ENCODE data around the gene CFAP68.
"Not testable (repeated sequence)": the region's sequence is repeated elsewhere in the genome, so short reads cannot be mapped to it uniquely, and the experiment has no call there.

CFAP68 gene

DNA sequence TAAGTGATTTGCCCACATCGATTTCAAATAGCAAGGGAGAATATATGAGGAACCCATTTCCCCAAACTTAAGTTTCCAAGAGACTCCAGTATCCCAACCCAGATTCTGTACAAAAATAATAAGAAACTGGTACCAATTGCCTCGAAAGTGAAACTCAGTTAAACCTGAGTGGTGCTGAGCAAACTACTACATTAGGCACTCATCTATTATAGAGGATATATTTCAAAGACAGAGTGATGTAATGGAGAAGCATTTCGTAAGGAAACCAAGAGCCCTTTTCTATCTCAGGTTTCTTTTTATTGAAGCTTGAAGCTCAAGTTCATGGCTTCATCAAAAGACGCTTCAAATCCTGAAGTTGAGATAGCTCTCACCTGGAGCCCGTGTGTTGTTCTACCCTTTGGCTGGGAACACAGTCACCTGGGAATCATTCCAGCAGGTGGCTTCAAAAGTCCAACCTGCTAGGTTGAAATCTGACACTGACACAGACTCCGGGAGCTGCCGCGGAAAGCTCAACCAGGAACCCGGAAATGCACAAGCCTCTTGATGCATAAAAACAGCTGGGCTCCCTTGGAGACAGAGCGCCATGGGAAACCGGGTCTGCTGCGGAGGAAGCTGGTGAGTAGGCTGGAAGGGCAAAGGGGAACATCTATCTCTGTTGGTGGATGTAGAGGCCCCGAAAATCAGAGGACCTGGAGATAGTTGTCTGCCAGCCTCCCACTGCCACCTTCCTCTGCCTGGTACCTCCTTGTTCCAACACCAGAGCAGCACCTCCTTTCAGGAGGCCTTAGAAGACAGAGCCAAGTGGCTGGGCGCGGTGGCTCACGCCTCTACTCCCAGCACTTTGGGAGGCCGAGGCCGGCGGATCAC, 39.3 kb downstream of the CFAP68 start, which contains the start of gene C11orf52:
Gene C11orf52 (plus strand): TSS at position 524 of the 867 bp plus-strand sequence. CDS start 60 bp downstream, at position 584.
- DNase-seq (ENCODE audit: low read depth): peak; percentile 73

- DNase-seq (ENCODE audit: low read depth): peak; percentile 33
Observed at GRCh38 chr11:111920908-111921307, 41.6 kb downstream of the CFAP68 start.

- DNase-seq (ENCODE audit: low read depth): peak; percentile 49
Observed at GRCh38 chr11:111921541-111922230, 42.3 kb downstream of the CFAP68 start.

DNA sequence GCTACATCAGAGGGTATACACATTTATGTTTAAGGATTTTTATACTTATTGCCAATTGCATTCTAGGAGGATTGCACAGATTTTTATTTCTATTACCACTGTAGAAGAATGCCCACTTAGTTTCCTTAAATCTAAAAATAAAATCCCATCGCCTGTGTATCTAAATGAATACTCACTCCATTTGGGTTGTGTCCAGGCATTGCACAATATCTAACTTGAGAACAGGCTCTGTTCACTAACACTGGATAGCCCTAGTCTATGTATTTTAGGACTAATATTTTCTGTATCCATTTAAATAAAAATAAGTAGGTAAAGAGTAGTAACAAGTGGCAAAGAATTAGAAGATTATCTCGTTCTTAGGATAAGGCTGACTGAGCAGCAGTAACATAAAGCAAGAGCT, 43.5 kb downstream of the CFAP68 start:
- peak; percentile 91 for DNase-seq (ENCODE audit: low read depth)

GRCh38 chr11:111923351-111923788, 44.0 kb downstream of the CFAP68 start:
- DNase-seq (ENCODE audit: low read depth): peak; percentile 88

DNA sequence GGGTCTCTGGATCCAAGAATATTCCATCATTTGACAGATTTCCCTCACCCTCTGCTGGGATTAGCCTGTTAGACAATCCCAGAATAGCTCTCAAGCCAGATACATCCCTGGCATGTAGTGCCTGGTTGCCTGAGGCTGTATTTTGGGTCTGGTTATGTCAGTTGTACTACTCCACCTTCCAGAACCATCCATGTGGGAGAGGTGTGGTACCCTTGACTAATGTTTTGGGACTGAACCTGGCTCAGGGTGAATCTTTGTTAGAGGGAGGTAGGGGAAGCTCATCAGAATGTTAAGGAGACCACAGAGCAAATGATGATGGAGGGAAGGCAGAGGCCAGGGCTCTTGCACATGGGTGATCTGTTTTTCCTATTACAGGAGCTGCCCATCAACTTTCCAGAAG, 44.6 kb downstream of the CFAP68 start:
- DNase-seq (ENCODE audit: low read depth): peak; percentile 69

DNA sequence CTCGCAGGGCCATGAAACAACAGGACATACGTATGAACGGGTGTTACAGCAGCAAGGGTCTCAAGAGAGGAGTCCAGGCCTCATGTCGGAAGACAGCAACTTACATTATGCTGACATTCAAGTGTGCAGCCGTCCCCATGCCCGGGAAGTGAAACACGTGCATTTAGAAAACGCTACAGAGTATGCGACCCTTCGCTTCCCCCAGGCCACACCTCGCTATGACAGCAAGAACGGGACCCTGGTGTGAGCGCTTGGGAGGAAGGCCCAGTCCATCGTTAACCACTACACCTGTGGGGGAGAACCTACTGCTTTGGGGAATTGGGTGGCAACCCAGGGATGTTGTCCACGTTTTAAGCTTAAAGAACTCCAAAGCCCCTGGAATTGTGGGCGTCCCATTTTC, 46.6 kb downstream of the CFAP68 start:
- DNase-seq (ENCODE audit: low read depth): no peak

DNA sequence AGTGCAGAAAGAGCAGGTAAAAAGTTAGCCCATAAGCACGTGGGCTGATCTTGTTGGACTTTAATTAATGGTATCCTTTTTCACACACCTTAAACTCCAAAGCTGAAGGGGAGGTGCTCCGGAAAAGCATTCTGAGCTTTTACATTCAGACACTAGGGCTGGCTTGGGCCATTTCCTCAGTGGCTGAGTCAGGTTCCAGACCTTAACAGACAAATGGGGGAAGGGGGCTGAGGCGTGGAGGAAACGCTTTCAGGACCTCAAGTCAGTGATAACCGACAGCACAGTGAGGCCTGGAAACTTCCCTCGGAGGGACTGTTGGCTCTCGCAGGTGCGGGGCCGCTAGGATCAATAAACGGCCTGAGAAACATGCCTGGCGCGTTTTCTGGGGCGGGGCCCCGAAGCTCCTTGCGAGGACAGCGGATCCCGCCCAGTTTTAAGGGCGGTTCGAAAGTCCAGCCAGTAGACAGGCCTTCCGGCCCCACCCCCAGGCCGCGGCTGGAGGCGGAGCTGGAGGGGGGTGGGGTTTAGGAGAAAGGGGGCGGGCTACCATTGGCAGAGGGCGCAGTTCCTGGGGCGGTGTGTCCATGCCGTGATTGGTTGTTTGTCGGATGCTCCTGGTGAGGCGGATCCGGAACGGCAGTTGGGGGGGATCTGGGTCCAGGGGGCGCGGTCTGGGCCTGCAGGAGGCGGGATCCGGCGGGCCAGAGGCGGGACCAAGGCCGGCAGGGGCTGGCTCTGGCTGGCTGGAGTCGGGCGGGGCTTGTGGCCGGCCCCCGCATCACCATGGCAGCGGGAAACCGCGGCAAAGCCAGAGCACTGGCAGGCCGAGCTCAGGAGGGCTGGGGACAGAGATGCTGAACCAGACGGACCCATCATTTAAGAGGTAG, 47.4 kb downstream of the CFAP68 start:
- DNase-seq (ENCODE audit: low read depth): peak; percentile 97

DNA sequence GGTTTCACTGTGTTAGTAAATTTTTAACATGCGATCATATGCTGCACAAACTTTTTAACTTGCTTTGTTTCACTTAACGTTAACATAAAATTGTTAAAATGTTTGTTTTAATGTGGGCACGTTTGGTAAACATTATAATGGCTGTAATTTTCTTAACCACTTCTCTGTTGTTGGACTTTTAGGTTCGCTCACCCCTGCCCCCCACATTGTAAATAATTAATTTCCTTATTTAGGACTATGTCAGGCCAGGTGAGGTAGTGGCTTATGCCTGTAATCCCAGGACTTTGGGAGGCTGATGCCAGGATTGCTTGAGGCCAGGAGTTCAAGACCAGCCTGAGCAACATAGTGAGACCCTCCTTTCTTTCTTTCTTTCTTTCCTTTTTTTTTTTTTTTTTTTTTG, 51.1 kb downstream of the CFAP68 start:
- DNase-seq (ENCODE audit: low read depth): no peak

DNA sequence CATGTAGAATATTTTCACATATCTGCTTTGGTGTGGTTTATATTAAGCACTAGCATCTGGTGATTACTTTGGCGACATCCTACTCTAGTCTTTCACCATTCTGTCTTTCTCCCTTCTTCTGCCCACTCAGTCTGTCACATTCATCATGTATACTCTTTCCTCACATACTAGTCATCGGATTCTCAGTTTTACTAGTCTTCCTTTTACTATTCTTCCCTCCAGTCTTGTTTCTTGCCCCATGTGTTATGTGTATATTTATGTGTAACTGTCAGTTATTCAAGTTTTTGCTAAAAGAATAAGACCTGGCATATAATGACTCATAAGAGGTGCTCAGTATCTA, 53.2 kb downstream of the CFAP68 start:
- no peak for DNase-seq (ENCODE audit: low read depth)

DNA sequence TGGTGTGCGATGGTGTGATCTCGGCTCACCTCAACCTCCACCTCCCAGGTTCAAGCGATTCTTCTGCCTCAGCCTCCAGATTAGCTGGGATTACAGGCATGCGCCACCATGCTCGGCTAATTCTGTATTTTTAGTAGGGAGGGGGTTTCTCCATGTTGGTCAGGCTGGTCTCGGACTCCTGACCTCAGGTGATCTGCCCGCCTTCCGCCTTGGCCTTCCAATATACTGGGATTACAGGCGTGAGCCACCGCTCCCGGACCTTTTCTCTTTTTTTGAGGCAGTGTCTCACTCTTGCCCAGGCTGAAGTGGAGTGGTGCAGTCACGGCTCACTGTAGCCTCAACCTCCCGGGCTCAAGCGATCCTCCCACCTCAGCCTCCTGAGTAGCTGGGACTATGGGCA, 53.8 kb downstream of the CFAP68 start:
- DNase-seq (ENCODE audit: low read depth): not testable (repeated sequence)

DNA sequence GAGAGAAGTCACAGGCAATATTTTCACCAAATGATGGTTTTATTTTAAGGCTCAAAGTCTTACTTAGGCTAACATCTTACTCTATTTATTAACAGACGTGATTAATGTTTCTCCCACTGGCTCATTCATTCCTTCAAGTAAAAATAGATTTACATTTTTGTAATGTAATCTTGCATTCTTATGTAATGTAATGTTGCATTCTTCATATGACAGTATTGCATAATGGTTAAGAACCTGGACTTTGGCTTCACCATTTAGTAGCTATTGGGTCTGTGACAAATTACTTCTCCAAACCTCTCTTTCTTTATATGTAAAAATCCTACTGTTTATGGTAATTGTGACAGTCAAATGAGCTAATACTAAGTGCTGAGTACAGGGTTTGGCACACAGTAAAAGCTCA, 54.5 kb downstream of the CFAP68 start:
- peak; percentile 41 for DNase-seq (ENCODE audit: low read depth)

DNA sequence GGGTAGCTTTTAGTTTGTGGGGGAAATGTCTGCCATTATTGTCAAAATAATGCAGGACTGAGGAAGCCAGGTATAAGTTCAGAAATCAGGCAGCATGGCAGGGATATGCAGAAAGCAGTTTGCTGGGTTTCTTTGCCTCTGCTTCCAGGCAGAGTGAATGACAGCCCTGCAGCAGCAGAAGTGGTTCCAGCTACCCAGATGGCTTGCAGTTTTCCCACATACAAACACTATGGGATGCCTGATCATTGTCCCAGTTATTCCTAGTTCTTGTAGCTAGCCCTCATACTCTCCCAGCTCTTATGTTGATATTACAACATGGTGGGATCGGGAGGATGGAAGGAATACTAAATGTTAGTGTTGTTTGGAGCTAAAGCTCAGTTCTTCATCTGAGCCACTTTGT, 55.0 kb downstream of the CFAP68 start:
- DNase-seq (ENCODE audit: low read depth): no peak
